ENCODE measurements around the gene SERINC2. TPM values are rescaled to one million over a fixed set of nuclear protein-coding genes. Genes with fewer than 3 reads are reported as not detected.

SERINC2 gene
- total RNA-seq, 1 experiment from 2014 or later, result 14.1 TPM

DNA sequence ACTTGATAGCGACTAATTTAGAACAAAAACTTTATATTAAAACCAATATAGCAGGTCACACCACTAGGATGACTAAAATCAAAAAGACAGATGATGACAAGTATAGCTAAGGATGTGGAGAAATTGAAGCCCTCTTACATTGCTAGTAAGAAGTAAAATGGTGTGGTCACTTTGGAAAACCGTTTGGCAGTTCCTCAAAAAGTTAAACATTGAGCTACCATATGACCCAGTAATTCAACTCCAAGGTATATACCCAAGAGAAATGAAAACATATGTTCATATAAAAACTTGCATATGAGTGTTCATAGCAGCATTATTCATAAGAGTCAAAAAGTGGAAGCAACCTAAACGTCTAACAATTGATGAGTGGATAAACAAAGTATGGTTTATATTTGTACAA, 13.0 kb upstream of the SERINC2 start:
- Histone ChIP-seq H3K4me1 (ENCODE audit: insufficient read depth, low read length) (no peaks in the 10 kb centered on the region), H2BK12ac (ENCODE audit: insufficient read length, low read depth, low read length) (no peak overlapping the region), H3K23ac (ENCODE audit: insufficient read length, low read depth, low read length) (no peak overlapping the region), H3K9ac (ENCODE audit: extremely low read depth, insufficient read length, low read length) (no peak overlapping the region), H2BK15ac (ENCODE audit: low read depth, low read length) (no peak overlapping the region), H3K56ac (ENCODE audit: insufficient read length, low read depth, low read length) (no peak overlapping the region), H3K14ac (ENCODE audit: insufficient read depth, low read length) (no peak overlapping the region), H4K20me1 (ENCODE audit: control insufficient read depth, insufficient read depth, insufficient read length) (no peaks in the 10 kb centered on the region), H4K8ac (replicated peaks; ENCODE audit: insufficient read length, low read depth, low read length) (no peak overlapping the region), H3K79me2 (ENCODE audit: insufficient read depth, low read length) (no peaks in the 10 kb centered on the region), H2AK5ac (ENCODE audit: insufficient read length, low read length) (no peak overlapping the region), H3K27me3 (ENCODE audit: insufficient read depth, low read length) (no peaks in the 10 kb centered on the region), H4K91ac (ENCODE audit: insufficient read length, low read depth, low read length) (no peak overlapping the region), H3K4ac (ENCODE audit: low read depth, low read length) (no peak overlapping the region), H4K5ac (ENCODE audit: insufficient read length, low read depth, low read length) (no peak overlapping the region), H3K79me1 (ENCODE audit: insufficient read depth, low read depth, low read length, poor library complexity, severe bottlenecking) (no peaks in the 10 kb centered on the region), H3K27ac (ENCODE audit: insufficient read length, low read depth, low read length) (no peak overlapping the region), H2AFZ (ENCODE audit: low read length) (no peak overlapping the region), H2BK120ac (ENCODE audit: low read depth, low read length, poor library complexity, severe bottlenecking) (no peak overlapping the region), H3K23me2 (ENCODE audit: insufficient read length, low read depth, low read length, poor library complexity, severe bottlenecking) (no peaks in the 10 kb centered on the region), H3K9me3 (ENCODE audit: control insufficient read depth, low read depth, low read length) (no peaks in the 10 kb centered on the region), H3K4me2 (ENCODE audit: insufficient read depth, insufficient read length, low read length) (no peak overlapping the region), H2BK5ac (ENCODE audit: insufficient read length, low read length) (no peak overlapping the region), H3T11ph (ENCODE audit: low read length) (no peak overlapping the region), H3K18ac (ENCODE audit: insufficient read length, low read depth, low read length) (no peak overlapping the region), H2BK20ac (ENCODE audit: low read depth, low read length, poor library complexity, severe bottlenecking) (no peak overlapping the region)
- H3K27me3 Mint-ChIP-seq (ENCODE audit: low read depth), result peaks cover 13% of the 10 kb centered on the region
- DNase-seq, result no peak
- no peaks in the 10 kb centered on the region for H3K9me3 Mint-ChIP-seq
- 0 out of 4 replicates have a peak, but pooled peaks cover 0 to 5% of the 10 kb centered on the region in 2 experiments for H3K4me1 Mint-ChIP-seq
- H3K36me3 Mint-ChIP-seq (ENCODE audit: insufficient read depth in 1 of 3, low read depth in 3 of 3), result no peaks in the 10 kb centered on the region
- no peak overlapping the region for H3K4me3 Mint-ChIP-seq
- no CpG with 5 or more reads among the region's 3 CpGs for WGBS (ENCODE audit: extremely low coverage, insufficient read length, low lambda C conversion rate)
- H3K27ac Mint-ChIP-seq, result no peak overlapping the region
- TF ChIP-seq, protein P1, sequence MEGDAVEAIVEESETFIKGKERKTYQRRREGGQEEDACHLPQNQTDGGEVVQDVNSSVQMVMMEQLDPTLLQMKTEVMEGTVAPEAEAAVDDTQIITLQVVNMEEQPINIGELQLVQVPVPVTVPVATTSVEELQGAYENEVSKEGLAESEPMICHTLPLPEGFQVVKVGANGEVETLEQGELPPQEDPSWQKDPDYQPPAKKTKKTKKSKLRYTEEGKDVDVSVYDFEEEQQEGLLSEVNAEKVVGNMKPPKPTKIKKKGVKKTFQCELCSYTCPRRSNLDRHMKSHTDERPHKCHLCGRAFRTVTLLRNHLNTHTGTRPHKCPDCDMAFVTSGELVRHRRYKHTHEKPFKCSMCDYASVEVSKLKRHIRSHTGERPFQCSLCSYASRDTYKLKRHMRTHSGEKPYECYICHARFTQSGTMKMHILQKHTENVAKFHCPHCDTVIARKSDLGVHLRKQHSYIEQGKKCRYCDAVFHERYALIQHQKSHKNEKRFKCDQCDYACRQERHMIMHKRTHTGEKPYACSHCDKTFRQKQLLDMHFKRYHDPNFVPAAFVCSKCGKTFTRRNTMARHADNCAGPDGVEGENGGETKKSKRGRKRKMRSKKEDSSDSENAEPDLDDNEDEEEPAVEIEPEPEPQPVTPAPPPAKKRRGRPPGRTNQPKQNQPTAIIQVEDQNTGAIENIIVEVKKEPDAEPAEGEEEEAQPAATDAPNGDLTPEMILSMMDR (conservative IDR thresholded peaks at IDR 0.05), result no peak
